ENCODE results near the gene SENP5. TPM values are rescaled to one million over a fixed set of nuclear protein-coding genes. Genes with fewer than 3 reads are reported as not detected.

The SENP5 gene
- total RNA-seq, 1 experiment from 2014 or later: 30.4 TPM

- Histone ChIP-seq H2AFZ (ENCODE audit: low read length) (no peak overlapping the region), H4K20me1 (ENCODE audit: control insufficient read depth, insufficient read depth, insufficient read length) (no peaks in the 10 kb centered on the region), H4K5ac (ENCODE audit: insufficient read length, low read depth, low read length) (no peak overlapping the region), H3K27me3 (ENCODE audit: insufficient read depth, low read length) (no peaks in the 10 kb centered on the region), H4K91ac (ENCODE audit: insufficient read length, low read depth, low read length) (no peak overlapping the region), H3K27ac (ENCODE audit: insufficient read length, low read depth, low read length) (no peak overlapping the region), H3K9me3 (ENCODE audit: control insufficient read depth, low read depth, low read length) (no peaks in the 10 kb centered on the region), H3K18ac (ENCODE audit: insufficient read length, low read depth, low read length) (no peak overlapping the region), H3K4me2 (ENCODE audit: insufficient read depth, insufficient read length, low read length) (no peak overlapping the region), H2BK15ac (ENCODE audit: low read depth, low read length) (no peak overlapping the region), H4K8ac (replicated peaks; ENCODE audit: insufficient read length, low read depth, low read length) (no peak overlapping the region), H2AK5ac (ENCODE audit: insufficient read length, low read length) (no peak overlapping the region), H3K56ac (ENCODE audit: insufficient read length, low read depth, low read length) (no peak overlapping the region), H3K4me1 (ENCODE audit: insufficient read depth, low read length) (no peaks in the 10 kb centered on the region; the same call in 1 of the 2 replicates), H2BK120ac (ENCODE audit: low read depth, low read length, poor library complexity, severe bottlenecking) (no peak overlapping the region), H3K23me2 (ENCODE audit: insufficient read length, low read depth, low read length, poor library complexity, severe bottlenecking) (no peaks in the 10 kb centered on the region), H3K9ac (ENCODE audit: extremely low read depth, insufficient read length, low read length) (no peak overlapping the region), H3K4ac (ENCODE audit: low read depth, low read length) (no peak overlapping the region), H3T11ph (ENCODE audit: low read length) (no peak overlapping the region), H2BK20ac (ENCODE audit: low read depth, low read length, poor library complexity, severe bottlenecking) (no peak overlapping the region), H3K79me1 (ENCODE audit: insufficient read depth, low read depth, low read length, poor library complexity, severe bottlenecking) (no peaks in the 10 kb centered on the region), H2BK12ac (ENCODE audit: insufficient read length, low read depth, low read length) (peak overlapping the region; percentile 23), H2BK5ac (ENCODE audit: insufficient read length, low read length) (no peak overlapping the region), H3K79me2 (ENCODE audit: insufficient read depth, low read length) (no peaks in the 10 kb centered on the region), H3K14ac (ENCODE audit: insufficient read depth, low read length) (no peak overlapping the region), H3K23ac (ENCODE audit: insufficient read length, low read depth, low read length) (no peak overlapping the region)
- Mint-ChIP-seq H3K4me1 (peaks cover 0 to 4% of the 10 kb centered on the region in 2 experiments; a peak in 2 of 4 replicates), H3K36me3 (ENCODE audit: insufficient read depth in 1 of 3, low read depth in 3 of 3) (peaks cover 0 to 9% (median 8%) of the 10 kb centered on the region in 3 experiments; a peak in 3 of 7 replicates), H3K27ac (0 out of 7 replicates have a peak overlapping the region, but pooled peaks of 1 of the 3 experiments have one; percentile 35), H3K27me3 (ENCODE audit: low read depth) (peaks cover 23% of the 10 kb centered on the region), H3K4me3 (no peak overlapping the region), H3K9me3 (peaks cover 11 to 14% of the 10 kb centered on the region in 2 experiments)
- WGBS (ENCODE audit: extremely low coverage, insufficient read length, low lambda C conversion rate): no CpG with 5 or more reads among the region's 10 CpGs
- no peak for TF ChIP-seq CTCF (conservative IDR thresholded peaks at IDR 0.05)
- DNase-seq: no peak
Measured at GRCh38 chr3:196979545-196979944, 111.8 kb downstream of the SENP5 start.

Measured in H9 (cell line).